ENCODE measurements around the gene PLCB1. TPM values are rescaled to one million over a fixed set of nuclear protein-coding genes. Genes with fewer than 3 reads are reported as not detected.
"Not testable (repeated sequence)": the region's sequence is repeated elsewhere in the genome, so short reads cannot be mapped to it uniquely, and the experiment has no call there.

Gene PLCB1
- total RNA-seq, 2 experiments from 2014 or later = 6.1 to 6.2 TPM

GRCh38 chr20:8350225-8350624, 218.2 kb downstream of the PLCB1 start:
- H3K4me1 Mint-ChIP-seq; H3K27ac Mint-ChIP-seq; H3K4me3 Mint-ChIP-seq; H3K27me3 Mint-ChIP-seq; H3K9me3 Mint-ChIP-seq; H3K36me3 Mint-ChIP-seq; ATAC-seq (ENCODE audit: low read depth); DNase-seq; POLR2A ChIA-PET: not testable (repeated sequence)

DNA sequence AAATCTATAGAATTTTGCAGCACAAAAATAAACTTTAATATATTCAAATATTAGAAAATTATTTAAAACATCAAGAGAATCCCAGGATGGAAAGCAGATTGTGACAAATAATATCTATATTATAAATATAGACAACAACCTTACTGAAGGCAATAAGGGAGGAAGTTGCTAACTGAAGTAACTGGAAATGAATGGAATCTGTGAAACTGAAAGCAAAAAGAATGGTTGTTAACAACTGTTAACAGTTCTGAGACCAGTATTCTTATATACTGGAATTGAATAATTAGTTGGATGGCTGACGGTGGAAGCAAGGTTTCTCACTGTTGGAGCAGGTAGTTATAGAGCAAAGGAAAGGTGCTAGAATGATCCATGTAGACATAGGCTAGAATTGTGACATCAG, 220.4 kb downstream of the PLCB1 start:
- DNase-seq (no peak), ATAC-seq (ENCODE audit: low read depth) (no peak)
- Mint-ChIP-seq H3K9me3 (no peaks in the 10 kb centered on the region), H3K4me1 (peaks cover 2% of the 10 kb centered on the region), H3K27ac (no peak overlapping the region), H3K27me3 (no peaks in the 10 kb centered on the region), H3K4me3 (no peak overlapping the region), H3K36me3 (no peaks in the 10 kb centered on the region)
- POLR2A ChIA-PET = no interaction called here

- Mint-ChIP-seq H3K4me3 (no peak overlapping the region), H3K36me3 (no peaks in the 10 kb centered on the region), H3K27me3 (no peaks in the 10 kb centered on the region), H3K9me3 (no peaks in the 10 kb centered on the region), H3K4me1 (peaks cover 2% of the 10 kb centered on the region), H3K27ac (no peak overlapping the region)
- no peak for ATAC-seq (ENCODE audit: low read depth)
- DNase-seq = no peak
- POLR2A ChIA-PET = no interaction called here
These were observed 221.4 kb downstream of the PLCB1 start for GRCh38 chr20:8353512-8353911.

DNA sequence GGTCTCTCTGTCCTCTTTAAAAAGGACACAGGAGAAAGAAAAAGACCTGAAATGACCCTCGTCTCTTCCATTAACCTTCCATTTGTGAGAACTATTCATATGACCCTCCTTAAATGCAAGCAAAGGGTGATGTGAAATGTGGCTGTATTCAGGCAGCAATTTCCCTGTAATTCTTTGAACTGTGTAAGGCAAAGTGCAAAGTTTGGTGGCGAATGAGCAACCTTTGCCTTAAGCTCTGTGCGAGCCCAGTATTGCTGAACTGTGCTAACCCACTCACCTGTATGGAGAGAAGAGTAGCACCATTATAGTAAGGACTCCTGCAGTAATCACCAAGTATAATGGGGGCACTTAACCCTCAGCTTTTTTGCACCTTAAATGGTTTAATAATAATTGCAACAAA, 223.4 kb downstream of the PLCB1 start:
- Mint-ChIP-seq H3K9me3 (no peaks in the 10 kb centered on the region), H3K36me3 (no peaks in the 10 kb centered on the region), H3K27ac (no peak overlapping the region), H3K4me1 (peaks cover 2% of the 10 kb centered on the region), H3K4me3 (no peak overlapping the region), H3K27me3 (no peaks in the 10 kb centered on the region)
- POLR2A ChIA-PET = no interaction called here
- ATAC-seq (ENCODE audit: low read depth) (no peak), DNase-seq (no peak)

- Mint-ChIP-seq H3K27ac (no peak overlapping the region), H3K9me3 (no peaks in the 10 kb centered on the region), H3K4me3 (no peak overlapping the region), H3K36me3 (no peaks in the 10 kb centered on the region), H3K27me3 (no peaks in the 10 kb centered on the region), H3K4me1 (peaks cover 2% of the 10 kb centered on the region)
- POLR2A ChIA-PET = no interaction called here
- DNase-seq (no peak), ATAC-seq (ENCODE audit: low read depth) (no peak)
These were observed 224.7 kb downstream of the PLCB1 start for GRCh38 chr20:8356806-8357205.

GRCh38 chr20:8357703-8358102, 225.6 kb downstream of the PLCB1 start:
- no peaks in the 10 kb centered on the region for H3K4me1 Mint-ChIP-seq
- no peak for ATAC-seq (ENCODE audit: low read depth)
- H3K9me3 Mint-ChIP-seq = no peaks in the 10 kb centered on the region
- H3K27me3 Mint-ChIP-seq = no peaks in the 10 kb centered on the region
- no peak for DNase-seq
- H3K4me3 Mint-ChIP-seq = no peak overlapping the region
- H3K27ac Mint-ChIP-seq = no peak overlapping the region
- POLR2A ChIA-PET = no interaction called here
- no peaks in the 10 kb centered on the region for H3K36me3 Mint-ChIP-seq

DNA sequence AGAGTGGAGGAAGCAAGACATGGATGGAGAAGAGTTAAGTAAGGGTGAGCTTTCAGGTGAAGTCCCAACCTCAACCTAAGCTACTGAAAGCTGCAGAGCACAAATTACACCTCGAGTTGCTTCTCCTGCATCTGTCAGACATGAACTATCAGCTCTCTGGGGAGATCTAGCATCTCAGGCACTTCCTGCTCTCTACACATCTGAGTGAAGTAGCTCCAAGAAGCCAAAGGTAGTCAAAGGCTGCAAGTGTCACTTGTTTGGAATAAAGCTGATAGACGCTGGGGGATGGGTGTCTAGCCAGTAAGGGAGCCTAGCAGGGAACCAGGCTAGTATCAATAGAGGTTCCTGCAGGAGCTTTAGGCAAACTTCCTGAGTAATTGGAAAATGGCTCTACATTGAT, 228.0 kb downstream of the PLCB1 start:
- no peaks in the 10 kb centered on the region for H3K9me3 Mint-ChIP-seq
- H3K27me3 Mint-ChIP-seq = no peaks in the 10 kb centered on the region
- ATAC-seq (ENCODE audit: low read depth) (no peak), DNase-seq (no peak)
- H3K4me3 Mint-ChIP-seq = no peak overlapping the region
- no peaks in the 10 kb centered on the region for H3K36me3 Mint-ChIP-seq
- H3K27ac Mint-ChIP-seq = no peak overlapping the region
- H3K4me1 Mint-ChIP-seq = no peaks in the 10 kb centered on the region
- POLR2A ChIA-PET = no interaction called here

GRCh38 chr20:8361006-8361652, 229.1 kb downstream of the PLCB1 start:
- no peak for ATAC-seq (ENCODE audit: low read depth)
- no peak for DNase-seq
- Mint-ChIP-seq H3K27ac (no peak overlapping the region), H3K27me3 (peaks cover 2% of the 10 kb centered on the region), H3K4me3 (no peak overlapping the region), H3K36me3 (no peaks in the 10 kb centered on the region), H3K4me1 (no peaks in the 10 kb centered on the region), H3K9me3 (no peaks in the 10 kb centered on the region)
- POLR2A ChIA-PET = no interaction called here

- H3K36me3 Mint-ChIP-seq = no peaks in the 10 kb centered on the region
- ATAC-seq (ENCODE audit: low read depth) = no peak
- POLR2A ChIA-PET = no interaction called here
- DNase-seq = no peak
- H3K27ac Mint-ChIP-seq = no peak overlapping the region
- H3K4me3 Mint-ChIP-seq = no peak overlapping the region
- H3K4me1 Mint-ChIP-seq = no peaks in the 10 kb centered on the region
- no peaks in the 10 kb centered on the region for H3K9me3 Mint-ChIP-seq
- H3K27me3 Mint-ChIP-seq = peaks cover 3% of the 10 kb centered on the region
These were observed 229.7 kb downstream of the PLCB1 start for GRCh38 chr20:8361779-8362178.

DNA sequence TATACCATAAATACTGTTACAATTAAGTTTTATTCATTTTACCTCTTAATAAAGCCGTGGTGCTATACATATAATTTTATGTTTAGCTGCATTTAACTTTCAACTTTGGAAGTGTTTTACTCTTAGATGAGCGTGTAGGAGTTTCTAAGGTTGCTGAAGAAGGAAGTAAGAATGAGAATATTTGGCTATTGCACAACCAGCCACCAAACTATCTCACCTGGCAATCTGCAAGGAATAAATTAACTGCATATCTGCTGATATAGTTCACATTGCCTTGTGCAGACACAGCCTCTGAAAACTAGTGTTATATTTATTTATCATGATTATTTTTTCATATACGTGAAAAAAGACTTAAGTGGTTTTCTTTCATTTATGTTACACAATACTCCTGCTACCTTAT, 230.4 kb downstream of the PLCB1 start:
- POLR2A ChIA-PET = no interaction called here
- H3K27me3 Mint-ChIP-seq = peaks cover 3% of the 10 kb centered on the region
- H3K27ac Mint-ChIP-seq = no peak overlapping the region

DNA sequence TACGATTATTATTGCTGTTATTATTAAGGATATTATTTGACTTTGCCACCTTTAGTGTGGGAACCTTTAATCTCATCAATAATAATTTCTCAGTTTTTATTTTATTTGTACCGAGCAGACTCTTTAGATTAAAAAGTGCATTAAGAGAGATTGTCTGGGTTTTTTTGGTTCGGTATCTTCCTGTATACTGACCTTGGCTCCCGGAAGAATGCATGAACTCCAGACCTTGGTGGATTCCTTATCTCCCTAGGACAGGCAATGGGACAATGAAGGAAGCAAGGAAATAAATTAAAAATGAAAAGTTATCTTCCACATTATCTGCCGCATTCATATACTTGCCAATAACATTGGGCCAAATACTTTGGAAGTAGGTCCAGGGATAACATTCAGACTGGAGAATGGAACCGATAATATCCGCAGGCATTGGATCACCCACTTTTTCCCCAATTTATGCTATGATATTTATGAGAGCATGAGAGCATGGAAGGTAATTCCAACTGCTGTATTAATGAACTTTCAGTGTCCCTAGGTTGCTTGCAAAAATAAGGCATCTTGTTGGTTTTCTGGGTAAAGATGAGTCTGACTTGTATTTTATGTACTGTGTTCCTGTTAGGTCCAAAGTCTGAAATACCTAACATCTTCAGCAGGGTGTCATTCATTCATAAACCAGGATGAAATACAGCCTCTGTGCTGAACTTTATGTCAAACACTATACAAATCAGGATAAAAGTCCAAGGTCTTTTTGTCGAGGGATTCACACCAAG, 232.1 kb downstream of the PLCB1 start:
- H3K27me3 Mint-ChIP-seq = peaks cover 3% of the 10 kb centered on the region
- no peak overlapping the region for H3K27ac Mint-ChIP-seq
- H3K36me3 Mint-ChIP-seq = no peaks in the 10 kb centered on the region
- DNase-seq (no peak), ATAC-seq (ENCODE audit: low read depth) (no peak)
- peaks cover 4% of the 10 kb centered on the region for H3K4me1 Mint-ChIP-seq
- H3K9me3 Mint-ChIP-seq = no peaks in the 10 kb centered on the region
- no peak overlapping the region for H3K4me3 Mint-ChIP-seq
- POLR2A ChIA-PET = no interaction called here

More for the DNA sequence above, 230.4 kb downstream of the PLCB1 start:
- no peaks in the 10 kb centered on the region for H3K9me3 Mint-ChIP-seq
- no peak overlapping the region for H3K4me3 Mint-ChIP-seq
- ATAC-seq (ENCODE audit: low read depth) = no peak
- no peak for DNase-seq
- H3K36me3 Mint-ChIP-seq = no peaks in the 10 kb centered on the region
- no peaks in the 10 kb centered on the region for H3K4me1 Mint-ChIP-seq

DNA sequence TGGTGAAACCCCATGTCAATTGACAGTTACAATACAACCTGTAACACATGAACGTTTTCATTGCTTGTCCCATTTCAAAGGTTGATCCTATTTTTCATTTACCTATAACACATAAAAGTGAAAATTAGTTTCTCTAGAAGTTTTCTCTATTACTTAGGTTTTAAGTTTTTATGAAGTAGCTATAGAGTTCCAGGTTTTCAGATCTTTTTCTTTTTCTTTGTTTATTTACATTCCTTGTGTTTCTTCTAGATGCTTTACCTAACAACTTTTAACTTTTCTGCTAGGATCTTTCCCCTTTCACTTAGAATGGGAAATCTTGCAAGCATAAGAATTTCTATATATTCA, 232.6 kb downstream of the PLCB1 start:
- peaks cover 3% of the 10 kb centered on the region for H3K27me3 Mint-ChIP-seq
- H3K9me3 Mint-ChIP-seq = no peaks in the 10 kb centered on the region
- no peak overlapping the region for H3K4me3 Mint-ChIP-seq
- POLR2A ChIA-PET = no interaction called here
- H3K27ac Mint-ChIP-seq = no peak overlapping the region
- H3K36me3 Mint-ChIP-seq = no peaks in the 10 kb centered on the region
- peaks cover 5% of the 10 kb centered on the region for H3K4me1 Mint-ChIP-seq
- DNase-seq (no peak), ATAC-seq (ENCODE audit: low read depth) (no peak)

GRCh38 chr20:8365634-8366033, 233.6 kb downstream of the PLCB1 start:
- ATAC-seq (ENCODE audit: low read depth) (no peak), DNase-seq (no peak)
- Mint-ChIP-seq H3K4me1 (peaks cover 5% of the 10 kb centered on the region), H3K27me3 (peaks cover 3% of the 10 kb centered on the region), H3K9me3 (no peaks in the 10 kb centered on the region), H3K36me3 (no peaks in the 10 kb centered on the region), H3K27ac (no peak overlapping the region), H3K4me3 (no peak overlapping the region)
- POLR2A ChIA-PET = no interaction called here

DNA sequence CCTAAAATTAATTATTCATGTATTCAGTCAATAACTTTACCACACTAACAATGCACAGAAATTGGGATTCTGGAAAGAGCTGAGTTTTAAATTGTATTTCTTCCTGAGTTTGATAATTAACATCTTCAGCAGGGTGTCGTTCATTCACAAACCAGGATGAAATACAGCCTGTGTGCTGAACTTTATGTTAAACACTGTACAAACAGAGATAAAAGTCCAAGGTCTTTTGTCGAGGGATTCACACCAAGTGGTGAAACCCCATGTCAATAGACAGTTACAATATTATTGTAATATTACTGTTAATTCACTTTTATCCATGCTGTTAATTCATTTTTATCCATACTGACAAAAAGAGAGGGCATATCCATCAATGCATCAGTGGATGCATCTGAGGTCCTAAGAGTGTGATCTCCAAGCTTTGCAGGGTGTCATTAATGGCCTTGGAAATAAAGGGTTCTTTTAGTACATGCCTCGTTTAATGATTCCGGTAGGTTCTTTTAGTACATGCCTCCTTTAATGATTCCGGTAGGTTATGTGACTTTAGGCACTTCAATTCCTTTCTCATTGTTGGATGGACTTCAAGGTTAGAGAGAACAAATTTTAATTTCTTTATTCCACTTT, 234.3 kb downstream of the PLCB1 start:
- Mint-ChIP-seq H3K4me1 (peaks cover 5% of the 10 kb centered on the region), H3K27me3 (peaks cover 3% of the 10 kb centered on the region), H3K9me3 (no peaks in the 10 kb centered on the region), H3K36me3 (no peaks in the 10 kb centered on the region), H3K4me3 (no peak overlapping the region), H3K27ac (no peak overlapping the region)
- POLR2A ChIA-PET = no interaction called here
- DNase-seq = no peak
- ATAC-seq (ENCODE audit: low read depth) = no peak

Measured in activated naive CD8-positive, alpha-beta T cell treated with anti-CD3 and anti-CD28 coated beads, Interleukin-2, amount 10 ng/mL, durations not matched to agents 7 days and 5 days (primary cell).